Neuronal stem cell (in vitro differentiated cells): ENCODE measurements around the gene FOXJ1.

Experiments
- DNase-seq: peaks from one replicate; pipeline ENCODE4 v3.0.0-alpha.2; 2013; ENCODE audit warnings: low spot score
- H2AFZ ChIP-seq: one replicate; pipeline ENCODE4 v1.6.1; 2013; ENCODE audit warnings: mild to moderate bottlenecking, low read length, inconsistent platforms
- H2AK5ac ChIP-seq: 2 replicates; pipeline ENCODE4 v1.6.1; 2013; ENCODE audit warnings: low read depth, mild to moderate bottlenecking, inconsistent platforms, low read length, moderate library complexity, mixed read lengths
- H2BK120ac ChIP-seq: 2 replicates; pipeline ENCODE4 v1.6.1; 2013; ENCODE audit warnings: low read depth, mild to moderate bottlenecking, inconsistent platforms, low read length, moderate library complexity, mixed read lengths
- H2BK12ac ChIP-seq: one replicate; pipeline ENCODE4 v1.6.1; 2013; ENCODE audit warnings: low read length, inconsistent platforms
- H2BK15ac ChIP-seq: 2 replicates; pipeline ENCODE4 v1.6.1; 2013; ENCODE audit warnings: mild to moderate bottlenecking, low read length, inconsistent platforms, mixed read lengths
- H2BK5ac ChIP-seq: one replicate; pipeline ENCODE4 v1.6.1; 2013; ENCODE audit warnings: inconsistent platforms, mild to moderate bottlenecking, low read length, moderate library complexity
- H3K14ac ChIP-seq: one replicate; pipeline ENCODE4 v1.6.1; 2013; ENCODE audit warnings: low read length, inconsistent platforms
- H3K18ac ChIP-seq: 2 replicates; pipeline ENCODE4 v1.6.1; 2013; ENCODE audit warnings: low read length, inconsistent platforms
- H3K23ac ChIP-seq: 2 replicates; pipeline ENCODE4 v1.6.1; 2013; ENCODE audit warnings: low read depth, mild to moderate bottlenecking, mixed read lengths, low read length, inconsistent platforms; ENCODE audit not compliant: poor library complexity
- H3K27ac ChIP-seq: replicated peaks from 3 replicates; pipeline ENCODE4 v1.5.1; 2013; ENCODE audit warnings: low read length, inconsistent platforms
- H3K27me3 ChIP-seq, 3 experiments: 2 replicates each; pipeline ENCODE4 v1.6.1; 2013; ENCODE audit warnings: low read length in 3 of 3, mild to moderate bottlenecking in 2 of 3, inconsistent platforms in 1 of 3, low read depth in 1 of 3, mixed read lengths in 1 of 3, moderate library complexity in 1 of 3; ENCODE audit not compliant: control insufficient read depth in 3 of 3, insufficient read depth in 3 of 3
- H3K36me3 ChIP-seq, 2 donors: replicated peaks in 1 of 2; 2 replicates each; pipeline ENCODE4 v1.6.1; 2013; ENCODE audit warnings: low read length in 2 of 2; ENCODE audit not compliant: control insufficient read depth in 2 of 2, insufficient read depth in 2 of 2
- H3K4ac ChIP-seq: 2 replicates; pipeline ENCODE4 v1.6.1; 2013; ENCODE audit warnings: inconsistent platforms, mild to moderate bottlenecking, low read length, moderate library complexity
- H3K4me1 ChIP-seq, 2 donors: 1 replicate in 1 of 2; 2 replicates in 1 of 2; pipeline ENCODE4 v1.6.1; 2013; ENCODE audit warnings: low read length in 2 of 2, low read depth in 1 of 2; ENCODE audit not compliant: control insufficient read depth in 2 of 2, insufficient read depth in 1 of 2
- H3K4me2 ChIP-seq: one replicate; pipeline ENCODE4 v1.6.1; 2013; ENCODE audit warnings: mild to moderate bottlenecking, low read length, inconsistent platforms; ENCODE audit not compliant: insufficient read depth, poor library complexity, severe bottlenecking
- H3K4me3 ChIP-seq, 2 donors: 2 replicates each; pipeline ENCODE4 v1.5.1; 2013; ENCODE audit warnings: low read length in 2 of 2, mild to moderate bottlenecking in 2 of 2, inconsistent platforms in 1 of 2, moderate library complexity in 1 of 2
- H3K79me1 ChIP-seq: one replicate; pipeline ENCODE4 v1.6.1; 2013; ENCODE audit warnings: low read depth, mild to moderate bottlenecking, inconsistent platforms, low read length, moderate library complexity
- H3K9ac ChIP-seq: one replicate; pipeline ENCODE4 v1.6.1; 2013; ENCODE audit warnings: mild to moderate bottlenecking, low read depth, low read length, inconsistent platforms; ENCODE audit not compliant: poor library complexity
- H3K9me3 ChIP-seq, 2 donors: replicated peaks in 1 of 2; 2 replicates each; pipeline versions ENCODE3 to v1.6.1; 2013; ENCODE audit warnings: low read length in 2 of 2, mild to moderate bottlenecking in 2 of 2, inconsistent platforms in 1 of 2, low read depth in 1 of 2, mixed read lengths in 1 of 2, moderate library complexity in 1 of 2; ENCODE audit not compliant: control insufficient read depth in 2 of 2, insufficient read depth in 1 of 2
- H4K8ac ChIP-seq: one replicate; pipeline ENCODE4 v1.6.1; 2013; ENCODE audit warnings: low read depth, mild to moderate bottlenecking, inconsistent platforms, low read length, moderate library complexity
- H4K91ac ChIP-seq: one replicate; pipeline ENCODE4 v1.6.1; 2013; ENCODE audit warnings: low read length, low read depth, mild to moderate bottlenecking, inconsistent platforms; ENCODE audit not compliant: poor library complexity
- WGBS, 2 donors: extraction: QIAGEN DNeasy Blood & Tissue Kit; methylation state at CpG; one replicate each; pipeline ENCODE4 v1.1.7; 2013; ENCODE audit warnings: missing lambda C conversion rate in 2 of 2, mixed read lengths in 1 of 2; ENCODE audit not compliant: insufficient read length in 2 of 2, insufficient replicate concordance in 1 of 2; ENCODE audit errors: extremely low coverage in 2 of 2; 5-methylcytosine and 5-hydroxymethylcytosine counted together

The FOXJ1 gene

GRCh38 chr17:76122431-76123190, 18.4 kb downstream of the FOXJ1 start:
- Histone ChIP-seq H2BK120ac (peak overlapping the region; percentile 98), H3K4ac (no peak overlapping the region), H3K9ac (no peak overlapping the region), H3K27me3 (no peaks in the 10 kb centered on the region), H2BK12ac (no peak overlapping the region), H3K4me3 (no peak overlapping the region), H3K23ac (peak overlapping the region; percentile 22), H2BK15ac (peak overlapping the region; percentile 98), H3K18ac (peak overlapping the region; percentile 94), H3K27ac (no peak overlapping the region), H3K79me1 (peaks cover 3% of the 10 kb centered on the region), H3K36me3 (no peaks in the 10 kb centered on the region), H4K8ac (no peak overlapping the region), H2BK5ac (no peak overlapping the region), H3K4me2 (no peak overlapping the region), H2AFZ (peak overlapping the region; percentile 84), H2AK5ac (peak overlapping the region; percentile 96), H4K91ac (no peak overlapping the region), H3K14ac (peak overlapping the region; percentile 47), H3K9me3 (no peaks in the 10 kb centered on the region), H3K4me1 (peaks cover 5 to 13% of the 10 kb centered on the region in 2 donors)
- DNase-seq, result no peak
- no CpG with 5 or more reads among the region's 24 CpGs for WGBS, 2 donors

GRCh38 chr17:76121932-76122430, 19.1 kb downstream of the FOXJ1 start:
- H3K9me3 ChIP-seq, result no peaks in the 10 kb centered on the region
- DNase-seq, result no peak
- peaks cover 5 to 13% of the 10 kb centered on the region in 2 donors for H3K4me1 ChIP-seq
- H3K4me3 ChIP-seq, result no peak overlapping the region
- no peak overlapping the region for H3K27ac ChIP-seq
- peak overlapping the region; percentile 22 for H3K23ac ChIP-seq
- peak overlapping the region; percentile 43 for H4K91ac ChIP-seq
- H3K4me2 ChIP-seq, result no peak overlapping the region
- peak overlapping the region; percentile 96 for H2AK5ac ChIP-seq
- no peaks in the 10 kb centered on the region for H3K36me3 ChIP-seq
- H3K79me1 ChIP-seq, result peaks cover 3% of the 10 kb centered on the region
- peak overlapping the region; percentile 17 for H3K14ac ChIP-seq
- H4K8ac ChIP-seq, result peak overlapping the region; percentile 96
- peak overlapping the region; percentile 98 for H2BK120ac ChIP-seq
- H3K4ac ChIP-seq, result peak overlapping the region; percentile 53
- peak overlapping the region; percentile 58 for H2BK12ac ChIP-seq
- H3K9ac ChIP-seq, result peak overlapping the region; percentile 60
- H3K18ac ChIP-seq, result peak overlapping the region; percentile 94
- H3K27me3 ChIP-seq, result no peaks in the 10 kb centered on the region
- WGBS, 2 donors, result no CpG with 5 or more reads among the region's 42 CpGs
- H2BK5ac ChIP-seq, result no peak overlapping the region
- H2AFZ ChIP-seq, result peak overlapping the region; percentile 84
- peak overlapping the region; percentile 98 for H2BK15ac ChIP-seq

- H2BK5ac ChIP-seq, result no peak overlapping the region
- no peak overlapping the region for H3K4me2 ChIP-seq
- no peaks in the 10 kb centered on the region for H3K9me3 ChIP-seq
- DNase-seq, result no peak
- H2AK5ac ChIP-seq, result peak overlapping the region; percentile 88
- no peak overlapping the region for H2BK120ac ChIP-seq
- peaks cover 5 to 13% of the 10 kb centered on the region in 2 donors for H3K4me1 ChIP-seq
- no peak overlapping the region for H3K4ac ChIP-seq
- no peak overlapping the region for H2BK15ac ChIP-seq
- no peak overlapping the region for H4K91ac ChIP-seq
- H4K8ac ChIP-seq, result no peak overlapping the region
- H3K14ac ChIP-seq, result no peak overlapping the region
- peaks cover 3% of the 10 kb centered on the region for H3K79me1 ChIP-seq
- no peak overlapping the region for H3K23ac ChIP-seq
- H2AFZ ChIP-seq, result peak overlapping the region; percentile 84
- no CpG with 5 or more reads among the region's 5 CpGs for WGBS, 2 donors
- no peak overlapping the region for H3K27ac ChIP-seq
- no peak overlapping the region for H3K9ac ChIP-seq
- no peak overlapping the region for H3K18ac ChIP-seq
- H2BK12ac ChIP-seq, result peak overlapping the region; percentile 1
- H3K36me3 ChIP-seq, result no peaks in the 10 kb centered on the region
- H3K4me3 ChIP-seq, result no peak overlapping the region
- no peaks in the 10 kb centered on the region for H3K27me3 ChIP-seq
Observed at GRCh38 chr17:76120658-76121008, 20.4 kb downstream of the FOXJ1 start.
